HG03354 (cell line): ENCODE measurements around the gene EVPLL.
A peak's percentile ranks its signal among the peaks of the same experiment; 100 is the strongest.
"Not testable (repeated sequence)": the region's sequence is repeated elsewhere in the genome, so short reads cannot be mapped to it uniquely, and the experiment has no call there.

Experiments used
- ATAC-seq: cut with Tn5 transposase; IDR thresholded peaks from one replicate; pipeline ENCODE4 v1.9.1; 2021; ENCODE audit warnings: mild to moderate bottlenecking; ENCODE audit not compliant: unreplicated experiment, poor library complexity, severe bottlenecking

Gene EVPLL

DNA sequence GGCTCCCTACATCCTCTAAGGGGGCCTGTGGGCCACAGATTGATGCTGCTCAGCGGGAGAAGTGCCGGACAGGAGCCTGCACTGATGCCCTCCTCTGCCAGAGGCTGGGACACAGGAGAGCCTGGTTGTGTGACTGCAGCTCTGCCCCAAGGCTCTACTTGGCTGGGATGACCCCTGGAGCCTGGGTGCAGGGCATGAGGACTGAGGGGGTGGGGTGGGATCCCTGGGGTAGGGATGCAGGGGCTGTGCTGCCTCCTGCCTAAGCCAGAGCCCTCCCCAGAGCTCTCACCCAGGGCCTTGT, 577 bp downstream of the EVPLL start:
- ATAC-seq: no peak

DNA sequence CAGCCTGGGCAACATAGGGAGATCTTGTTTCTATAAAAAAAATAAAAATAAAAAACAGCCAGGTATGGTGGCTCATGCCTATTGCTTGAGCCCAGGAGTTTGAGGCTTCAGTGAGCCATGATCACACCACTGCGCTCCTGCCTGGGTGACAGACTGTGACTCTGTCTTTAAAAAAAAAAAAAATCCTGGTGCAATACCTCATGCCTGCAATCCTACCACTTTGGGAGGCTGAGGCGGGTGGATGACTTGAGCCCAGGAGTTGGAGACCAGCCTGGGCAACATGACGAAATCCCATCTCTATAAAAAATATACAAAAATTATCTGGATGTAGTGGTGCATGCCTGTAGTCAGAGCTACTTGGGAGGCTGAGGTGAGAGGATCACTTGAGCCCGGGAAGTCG, 1.0 kb downstream of the EVPLL start:
- not testable (repeated sequence) for ATAC-seq

- ATAC-seq: no peak
These were observed 1.9 kb downstream of the EVPLL start for GRCh38 chr17:18379246-18380146.

DNA sequence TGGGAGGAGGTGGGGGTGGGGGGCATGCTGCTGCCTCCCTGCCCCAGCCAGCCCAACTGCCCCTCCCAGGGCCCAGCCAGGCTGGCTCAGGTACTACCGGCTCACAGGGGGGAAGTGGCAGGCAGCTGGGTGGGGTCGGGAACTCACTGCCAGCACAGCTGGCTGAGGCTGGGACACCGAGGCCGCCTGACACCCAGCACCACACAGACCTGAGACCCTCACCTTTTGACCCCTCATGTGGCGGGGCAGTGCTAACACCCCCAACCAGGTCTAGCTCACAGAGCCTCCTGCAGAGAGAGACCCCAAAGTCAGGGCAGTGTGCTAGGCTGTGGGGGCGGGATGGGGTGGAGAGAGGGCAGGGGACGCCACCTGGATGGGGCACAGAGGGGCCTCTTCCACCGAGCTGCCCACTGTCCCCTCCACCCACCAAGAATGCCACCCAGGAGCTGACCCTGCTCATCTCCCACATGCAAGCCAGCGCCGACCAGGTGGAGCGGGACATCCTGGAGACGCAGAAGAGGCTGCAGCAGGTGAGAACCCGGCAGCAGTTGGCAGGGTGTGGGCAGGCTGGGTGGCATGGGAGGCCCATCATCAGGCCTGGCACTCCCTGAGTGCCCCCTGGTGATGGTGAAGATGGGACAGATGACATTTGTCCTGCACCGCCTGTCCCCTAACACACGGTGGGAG, 3.0 kb downstream of the EVPLL start:
- ATAC-seq: no peak

DNA sequence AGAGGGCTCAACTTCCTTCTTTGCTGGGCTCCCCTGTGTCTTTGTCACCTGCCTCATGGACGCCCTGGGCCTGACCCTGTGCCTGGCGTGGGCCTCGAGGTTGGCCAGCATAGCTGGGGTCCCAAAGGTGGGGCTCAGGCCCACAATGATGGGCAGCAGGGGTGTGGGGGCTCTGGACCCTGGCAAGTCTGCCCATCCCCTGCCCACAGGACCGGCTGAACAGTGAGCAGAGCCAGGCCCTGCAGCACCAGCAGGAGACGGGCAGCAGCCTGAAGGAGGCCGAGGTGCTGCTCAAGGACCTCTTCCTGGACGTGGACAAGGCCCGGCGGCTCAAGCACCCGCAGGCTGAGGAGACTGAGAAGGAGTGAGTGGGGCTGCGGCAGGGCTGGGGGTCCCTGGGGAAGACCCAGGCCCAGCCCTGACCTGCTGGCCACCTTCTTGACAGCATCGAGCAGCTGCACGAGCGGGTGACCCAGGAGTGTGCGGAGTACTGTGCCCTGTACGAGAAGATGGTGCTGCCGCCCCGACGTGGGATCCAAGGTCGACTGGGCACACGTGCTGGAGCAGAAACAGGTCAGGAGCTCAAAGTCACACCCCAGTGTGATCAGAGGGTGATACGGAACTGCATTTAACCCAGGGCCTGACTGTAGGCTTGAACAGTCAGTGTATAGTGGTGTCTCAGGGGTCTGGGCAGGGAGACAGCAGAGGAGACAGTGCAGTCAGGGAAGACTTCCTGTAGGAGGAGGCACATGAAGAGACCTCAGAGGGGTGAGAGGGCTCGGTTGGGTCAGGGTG, 3.8 kb downstream of the EVPLL start:
- no peak for ATAC-seq

- no peak for ATAC-seq
These were observed 4.3 kb downstream of the EVPLL start for GRCh38 chr17:18381953-18382245.

GRCh38 chr17:18382441-18383078, 5.0 kb downstream of the EVPLL start:
- ATAC-seq: no peak

GRCh38 chr17:18383079-18383481, 5.5 kb downstream of the EVPLL start:
- not testable (repeated sequence) for ATAC-seq

DNA sequence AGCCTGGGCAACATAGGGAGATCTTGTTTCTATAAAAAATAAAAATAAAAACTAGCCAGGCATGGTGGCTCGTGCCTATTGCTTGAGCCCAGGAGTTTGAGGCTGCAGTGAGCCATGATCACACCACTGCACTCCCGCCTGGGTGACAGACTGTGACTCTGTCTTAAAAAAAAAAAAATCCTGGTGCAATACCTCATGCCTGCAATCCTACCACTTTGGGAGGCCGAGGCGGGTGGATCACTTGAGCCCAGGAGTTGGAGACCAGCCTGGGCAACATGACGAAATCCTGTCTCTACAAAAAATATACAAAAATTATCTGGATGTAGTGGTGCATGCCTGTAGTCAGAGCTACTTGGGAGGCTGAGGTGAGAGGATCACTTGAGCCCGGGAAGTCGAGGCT, 6.7 kb downstream of the EVPLL start:
- not testable (repeated sequence) for ATAC-seq

DNA sequence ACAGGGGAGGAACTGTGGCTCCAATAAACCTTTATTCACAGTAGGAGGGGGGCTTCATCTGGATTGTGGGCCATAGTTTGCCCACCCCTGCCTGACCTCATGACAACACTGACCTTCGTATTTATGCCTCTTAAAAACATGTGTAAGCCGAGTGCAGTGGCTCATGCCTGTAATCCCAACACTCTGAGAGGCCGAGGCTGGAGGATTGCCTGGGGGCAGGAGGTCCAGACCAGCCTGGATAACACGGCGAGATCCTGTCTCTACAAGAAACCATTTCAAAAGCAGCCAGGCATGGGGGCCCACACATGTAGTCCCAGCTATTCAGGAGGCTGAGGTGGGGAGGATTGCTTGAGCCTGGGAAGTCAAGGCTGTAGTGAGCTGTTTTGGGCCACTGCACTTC, 10.0 kb downstream of the EVPLL start:
- not testable (repeated sequence) for ATAC-seq

DNA sequence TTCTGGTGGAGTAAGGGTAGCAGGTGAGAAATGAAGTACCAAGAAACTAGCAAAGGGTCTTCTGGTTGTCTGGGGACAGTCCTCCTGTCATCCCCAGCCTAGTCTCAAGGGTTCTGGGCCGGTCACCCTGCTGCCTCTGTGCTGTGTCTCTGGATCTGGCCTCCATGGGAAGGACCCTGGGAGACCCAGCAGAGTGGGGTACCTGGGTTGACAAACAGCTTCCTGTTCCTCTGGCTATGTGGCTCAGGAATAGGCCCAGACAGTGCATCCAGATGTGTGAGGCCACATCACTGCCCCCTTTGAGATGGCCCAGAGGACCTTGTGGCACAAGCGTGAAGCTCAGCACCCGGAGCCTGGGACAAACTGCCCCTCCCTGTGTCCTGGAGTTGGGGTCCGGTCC, 10.7 kb downstream of the EVPLL start:
- not testable (repeated sequence) for ATAC-seq

- ATAC-seq: not testable (repeated sequence)
These were observed 11.2 kb downstream of the EVPLL start for GRCh38 chr17:18388728-18389127.

- ATAC-seq: not testable (repeated sequence)
These were observed 24.5 kb downstream of the EVPLL start for GRCh38 chr17:18401872-18402590.

DNA sequence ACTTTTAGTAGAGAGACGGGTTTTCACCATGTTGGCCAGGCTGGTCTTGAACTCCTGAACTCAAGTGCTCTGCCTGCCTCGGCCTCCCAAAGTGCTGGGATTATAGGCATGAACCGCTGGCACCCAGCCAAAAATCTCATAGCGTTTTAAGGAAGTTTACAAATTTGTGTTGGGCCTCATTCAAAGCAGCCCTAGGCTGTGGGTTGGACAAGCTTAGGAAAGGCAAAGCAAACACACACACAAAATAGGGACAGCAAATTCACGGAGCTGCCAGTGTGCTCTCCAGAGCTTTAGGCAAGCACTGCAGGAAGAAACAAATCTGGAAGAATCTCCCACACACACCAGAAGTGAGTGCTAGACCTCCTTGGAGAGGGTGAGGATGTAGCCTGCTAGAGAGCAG, 25.6 kb downstream of the EVPLL start:
- peak; percentile 18 for ATAC-seq

DNA sequence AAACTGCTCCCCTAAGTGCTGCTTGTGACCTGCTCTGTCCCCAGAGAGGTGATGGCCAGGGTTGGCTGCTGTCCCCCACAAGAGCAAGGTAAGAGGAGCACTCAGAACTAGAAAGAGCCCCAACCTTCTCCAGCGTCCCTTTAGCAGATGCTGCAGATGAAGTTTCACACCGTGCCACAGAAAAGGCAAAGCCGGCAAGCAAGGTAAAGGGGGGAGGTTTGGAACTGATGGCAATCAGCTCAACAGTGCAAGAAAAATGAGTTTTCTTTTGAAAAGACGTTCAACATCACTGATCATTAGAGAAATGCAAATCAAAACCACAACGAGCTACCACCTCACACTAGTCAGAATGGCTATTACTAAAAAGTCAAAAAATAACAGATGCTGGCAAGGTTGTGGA, 26.0 kb downstream of the EVPLL start:
- peak; percentile 89 for ATAC-seq

DNA sequence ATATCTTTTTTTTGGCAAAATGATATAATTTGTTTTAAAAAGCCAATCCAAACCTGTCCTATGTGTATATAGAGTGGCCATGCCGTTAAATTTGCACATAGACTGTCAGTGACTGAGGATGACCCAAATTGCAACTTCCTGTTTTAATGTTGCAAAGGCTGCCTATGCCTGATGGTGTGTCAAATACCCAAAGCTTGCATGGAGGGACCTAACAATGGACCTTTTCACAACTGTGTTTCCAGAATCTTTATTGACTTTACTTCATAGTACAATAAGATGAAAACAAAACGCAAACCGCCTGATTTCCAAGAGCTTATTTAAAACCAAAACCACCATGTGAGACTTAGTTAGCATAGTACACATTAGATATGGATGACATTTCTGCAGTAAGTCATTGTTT, 31.3 kb downstream of the EVPLL start:
- not testable (repeated sequence) for ATAC-seq

- ATAC-seq: not testable (repeated sequence)
These were observed 31.7 kb downstream of the EVPLL start for GRCh38 chr17:18409321-18409720.

DNA sequence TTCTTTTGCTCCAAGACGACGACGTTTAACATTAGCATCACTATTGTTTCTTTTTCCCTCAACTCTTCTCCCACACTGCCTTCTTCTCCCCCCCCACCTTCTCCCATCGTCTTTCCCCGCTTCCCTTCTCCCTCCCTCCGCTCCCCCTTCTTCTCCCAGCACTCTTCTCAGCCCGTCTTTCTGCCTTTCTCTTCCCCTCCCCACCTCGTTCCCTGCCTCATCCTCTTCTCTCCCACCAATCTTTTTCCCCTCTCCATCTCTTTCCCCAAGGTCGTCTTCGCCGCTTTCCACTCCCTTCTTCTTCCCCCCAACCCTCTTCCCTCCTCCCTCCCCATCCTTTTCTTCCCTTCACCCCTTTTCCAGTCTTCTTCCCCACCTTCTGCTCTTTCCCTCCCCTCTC, 33.2 kb downstream of the EVPLL start:
- not testable (repeated sequence) for ATAC-seq

- ATAC-seq: not testable (repeated sequence)
These were observed 33.8 kb downstream of the EVPLL start for GRCh38 chr17:18411377-18411864.
